CD4-positive, alpha-beta T cell treated with Interleukin-12 subunit alpha and Interleukin-12 subunit beta, for 1 hour (primary cell): Measurements from ENCODE around the gene MXRA7.
"Not testable (repeated sequence)": the region's sequence is repeated elsewhere in the genome, so short reads cannot be mapped to it uniquely, and the experiment has no call there.

Source experiments
- DNase-seq: peaks from one replicate; pipeline ENCODE4 v3.0.0-alpha.2; 2020

The MXRA7 gene

GRCh38 chr17:76710863-76711611 lies at the start of gene MXRA7:
TSS of gene MXRA7 (minus strand) at chr17:76710965. CDS start at chr17:76710946, 19 bp downstream.
- peak; percentile 68 for DNase-seq

GRCh38 chr17:76758570-76758969 lies 47.8 kb upstream of the MXRA7 start:
- no peak for DNase-seq

- no peak for DNase-seq
Observed at GRCh38 chr17:76757256-76757655, 46.5 kb upstream of the MXRA7 start.

GRCh38 chr17:76755285-76755684 lies 44.5 kb upstream of the MXRA7 start:
- no peak for DNase-seq

GRCh38 chr17:76753061-76753961 lies 42.5 kb upstream of the MXRA7 start:
- DNase-seq: peak; percentile 57

- peak; percentile 60 for DNase-seq
Observed at GRCh38 chr17:76752006-76752405, 41.2 kb upstream of the MXRA7 start.

- DNase-seq: no peak
Observed at GRCh38 chr17:76751416-76751993, 40.7 kb upstream of the MXRA7 start.

GRCh38 chr17:76748657-76749056 lies 37.9 kb upstream of the MXRA7 start:
- no peak for DNase-seq

- DNase-seq: no peak
Observed at GRCh38 chr17:76747716-76748363, 37.1 kb upstream of the MXRA7 start.

GRCh38 chr17:76745785-76746184 lies 35.0 kb upstream of the MXRA7 start:
- DNase-seq: not testable (repeated sequence)

- DNase-seq: no peak
Observed at GRCh38 chr17:76744747-76745146, 34.0 kb upstream of the MXRA7 start.

GRCh38 chr17:76742958-76743357 lies 32.2 kb upstream of the MXRA7 start:
- DNase-seq: no peak

- no peak for DNase-seq
Observed at GRCh38 chr17:76740329-76741118, 29.8 kb upstream of the MXRA7 start.

- not testable (repeated sequence) for DNase-seq
Observed at GRCh38 chr17:76739568-76740115, 28.9 kb upstream of the MXRA7 start.

- no peak for DNase-seq
Observed at GRCh38 chr17:76738468-76738850, 27.7 kb upstream of the MXRA7 start.

- DNase-seq: peak; percentile 93
Observed at GRCh38 chr17:76737676-76738467, 27.1 kb upstream of the MXRA7 start, which contains the start of gene MFSD11. TSS of gene MFSD11 (plus strand) at chr17:76738119. CDS start at chr17:76738353, 234 bp downstream.

GRCh38 chr17:76737082-76737675 lies 26.4 kb upstream of the MXRA7 start, which contains the start of gene SRSF2:
TSS of gene SRSF2 (minus strand) at chr17:76737331. CDS start at chr17:76737160, 171 bp downstream.
- DNase-seq: peak; percentile 99

- peak; percentile 76 for DNase-seq
Observed at GRCh38 chr17:76736349-76737081, 25.8 kb upstream of the MXRA7 start.

GRCh38 chr17:76735586-76736348 lies 25.0 kb upstream of the MXRA7 start:
- no peak for DNase-seq
